H9 (cell line): Measurements from ENCODE around the gene SPRR2D. TPM values are rescaled to one million over a fixed set of nuclear protein-coding genes. Genes with fewer than 3 reads are reported as not detected.
"Not testable (repeated sequence)": the region's sequence is repeated elsewhere in the genome, so short reads cannot be mapped to it uniquely, and the experiment has no call there.

ENCODE experiments used
- DNase-seq: peaks from one replicate; pipeline ENCODE4 v3.0.0-alpha.2; 2017
- H2AFZ ChIP-seq: one replicate; pipeline ENCODE4 v1.6.1; 2013; ENCODE audit warnings: mild to moderate bottlenecking, low read length, control low read depth, moderate library complexity
- H2AK5ac ChIP-seq: 2 replicates; pipeline ENCODE4 v1.6.1; 2013; ENCODE audit warnings: low read length, control low read depth, mixed read lengths; ENCODE audit not compliant: insufficient read length
- H2BK120ac ChIP-seq: one replicate; pipeline ENCODE4 v1.6.1; 2013; ENCODE audit warnings: low read depth, mild to moderate bottlenecking, low read length, control low read depth, inconsistent platforms; ENCODE audit not compliant: poor library complexity, severe bottlenecking
- H2BK12ac ChIP-seq: 2 replicates; pipeline ENCODE4 v1.6.1; 2013; ENCODE audit warnings: low read length, control low read depth, mixed read lengths, low read depth; ENCODE audit not compliant: insufficient read length
- H2BK15ac ChIP-seq: 2 replicates; pipeline ENCODE4 v1.6.1; 2013; ENCODE audit warnings: low read depth, low read length, control low read depth
- H2BK20ac ChIP-seq: one replicate; pipeline ENCODE4 v1.6.1; 2013; ENCODE audit warnings: low read depth, mild to moderate bottlenecking, low read length, control low read depth, inconsistent platforms; ENCODE audit not compliant: poor library complexity, severe bottlenecking
- H2BK5ac ChIP-seq: 2 replicates; pipeline ENCODE4 v1.6.1; 2013; ENCODE audit warnings: low read length, control low read depth, mixed read lengths; ENCODE audit not compliant: insufficient read length
- H3K14ac ChIP-seq: 2 replicates; pipeline ENCODE4 v1.6.1; 2013; ENCODE audit warnings: low read length, control low read depth; ENCODE audit not compliant: insufficient read depth
- H3K18ac ChIP-seq: 2 replicates; pipeline ENCODE4 v1.6.1; 2013; ENCODE audit warnings: low read depth, mild to moderate bottlenecking, mixed read lengths, low read length, control low read depth; ENCODE audit not compliant: insufficient read length
- H3K23ac ChIP-seq: 2 replicates; pipeline ENCODE4 v1.6.1; 2013; ENCODE audit warnings: low read length, control low read depth, mixed read lengths, low read depth; ENCODE audit not compliant: insufficient read length
- H3K23me2 ChIP-seq: 2 replicates; pipeline ENCODE4 v1.6.1; 2013; ENCODE audit warnings: low read depth, mild to moderate bottlenecking, mixed read lengths, low read length, control low read depth; ENCODE audit not compliant: insufficient read length, poor library complexity, severe bottlenecking
- H3K27ac ChIP-seq: 2 replicates; pipeline ENCODE4 v1.5.1; 2013; ENCODE audit warnings: low read length, control low read depth, mixed read lengths, low read depth; ENCODE audit not compliant: insufficient read length
- H3K27me3 ChIP-seq: 2 replicates; pipeline ENCODE4 v1.6.1; 2013; ENCODE audit warnings: low read length, control low read depth, inconsistent platforms; ENCODE audit not compliant: insufficient read depth
- H3K4ac ChIP-seq: 2 replicates; pipeline ENCODE4 v1.6.1; 2013; ENCODE audit warnings: low read depth, mild to moderate bottlenecking, control low read depth, inconsistent platforms, low read length, moderate library complexity
- H3K4me1 ChIP-seq: 2 replicates; pipeline ENCODE4 v1.6.1; 2013; ENCODE audit warnings: low read length, control low read depth, inconsistent platforms; ENCODE audit not compliant: insufficient read depth
- H3K4me2 ChIP-seq: 2 replicates; pipeline ENCODE4 v1.6.1; 2013; ENCODE audit warnings: low read length, control low read depth, mixed read lengths; ENCODE audit not compliant: insufficient read length, insufficient read depth
- H3K56ac ChIP-seq: 2 replicates; pipeline ENCODE4 v1.6.1; 2013; ENCODE audit warnings: low read depth, mild to moderate bottlenecking, mixed read lengths, low read length, control low read depth; ENCODE audit not compliant: insufficient read length
- H3K79me1 ChIP-seq: 2 replicates; pipeline ENCODE4 v1.6.1; 2013; ENCODE audit warnings: low read depth, mild to moderate bottlenecking, moderate library complexity, low read length, control low read depth, inconsistent platforms; ENCODE audit not compliant: insufficient read depth, poor library complexity, severe bottlenecking
- H3K79me2 ChIP-seq: 2 replicates; pipeline ENCODE4 v1.6.1; 2013; ENCODE audit warnings: low read length, control low read depth, inconsistent platforms; ENCODE audit not compliant: insufficient read depth
- H3K9ac ChIP-seq: 2 replicates; pipeline ENCODE4 v1.6.1; 2013; ENCODE audit warnings: low read length, control low read depth, mixed read lengths; ENCODE audit not compliant: insufficient read length; ENCODE audit errors: extremely low read depth
- H3K9me3 ChIP-seq: one replicate; pipeline ENCODE4 v1.6.1; 2013; ENCODE audit warnings: low read depth, low read length, inconsistent platforms; ENCODE audit not compliant: control insufficient read depth
- H3T11ph ChIP-seq: one replicate; pipeline ENCODE4 v1.6.1; 2013; ENCODE audit warnings: mild to moderate bottlenecking, low read length, control low read depth, inconsistent platforms
- H4K20me1 ChIP-seq: one replicate; pipeline ENCODE4 v1.6.1; 2013; ENCODE audit not compliant: control insufficient read depth, insufficient read length, insufficient read depth
- H4K5ac ChIP-seq: 2 replicates; pipeline ENCODE4 v1.6.1; 2013; ENCODE audit warnings: low read depth, mild to moderate bottlenecking, mixed read lengths, low read length, control low read depth; ENCODE audit not compliant: insufficient read length
- H4K8ac ChIP-seq: replicated peaks from 2 replicates; pipeline ENCODE4 v1.6.1; 2013; ENCODE audit warnings: low read length, control low read depth, mixed read lengths, low read depth; ENCODE audit not compliant: insufficient read length
- H4K91ac ChIP-seq: 2 replicates; pipeline ENCODE4 v1.6.1; 2013; ENCODE audit warnings: low read depth, mild to moderate bottlenecking, moderate library complexity, mixed read lengths, low read length, control low read depth; ENCODE audit not compliant: insufficient read length
- H3K27ac Mint-ChIP-seq, 3 experiments: 2 replicates in 2 of 3; 3 replicates in 1 of 3; pipeline ENCODE4 v1.8.0; 2020 to 2021; ENCODE audit warnings: mixed read lengths in 3 of 3, mild to moderate bottlenecking in 1 of 3, moderate library complexity in 1 of 3
- H3K27me3 Mint-ChIP-seq: 2 replicates; pipeline ENCODE4 v1.8.0; 2021; ENCODE audit warnings: low read depth, mild to moderate bottlenecking, moderate library complexity, mixed read lengths
- H3K36me3 Mint-ChIP-seq, 3 experiments: 2 replicates in 2 of 3; 3 replicates in 1 of 3; pipeline ENCODE4 v1.8.0; 2020 to 2021; ENCODE audit warnings: low read depth in 3 of 3, mixed read lengths in 3 of 3; ENCODE audit not compliant: insufficient read depth in 1 of 3
- H3K4me1 Mint-ChIP-seq, 2 experiments: 2 replicates each; pipeline ENCODE4 v1.8.0; 2020; ENCODE audit warnings: mixed read lengths in 2 of 2
- H3K4me3 Mint-ChIP-seq, 2 experiments: 2 replicates in 1 of 2; 3 replicates in 1 of 2; pipeline ENCODE4 v1.8.0; 2020 to 2021; ENCODE audit warnings: mild to moderate bottlenecking in 2 of 2, mixed read lengths in 2 of 2, moderate library complexity in 1 of 2
- H3K9me3 Mint-ChIP-seq, 2 experiments: 2 replicates in 1 of 2; 3 replicates in 1 of 2; pipeline ENCODE4 v1.8.0; 2020; ENCODE audit warnings: mild to moderate bottlenecking in 2 of 2, mixed read lengths in 2 of 2, moderate library complexity in 1 of 2
- WGBS: extraction: QIAGEN DNeasy Blood & Tissue Kit; methylation state at CpG from one replicate; pipeline ENCODE4 v1.1.7; 2013; ENCODE audit warnings: missing lambda C conversion rate, low lambda C conversion rate, mixed read lengths; ENCODE audit not compliant: insufficient read length; ENCODE audit errors: extremely low coverage; 5-methylcytosine and 5-hydroxymethylcytosine counted together
- total RNA-seq: library from RNA; stranded (reverse); gene quantifications from 2 replicates; pipeline ENCODE4 v1.2.1, GENCODE V29; 2021
- TF ChIP-seq, protein P1 (sequence below): fragments of 200-600 bp; sonication (generic); conservative IDR thresholded peaks from 3 replicates; pipeline ENCODE4 v1.8.0; 2021; ENCODE audit warnings: antibody characterized with exemption, mild to moderate bottlenecking

The SPRR2D gene
- total RNA-seq, 1 experiment from 2014 or later, result not detected

DNA sequence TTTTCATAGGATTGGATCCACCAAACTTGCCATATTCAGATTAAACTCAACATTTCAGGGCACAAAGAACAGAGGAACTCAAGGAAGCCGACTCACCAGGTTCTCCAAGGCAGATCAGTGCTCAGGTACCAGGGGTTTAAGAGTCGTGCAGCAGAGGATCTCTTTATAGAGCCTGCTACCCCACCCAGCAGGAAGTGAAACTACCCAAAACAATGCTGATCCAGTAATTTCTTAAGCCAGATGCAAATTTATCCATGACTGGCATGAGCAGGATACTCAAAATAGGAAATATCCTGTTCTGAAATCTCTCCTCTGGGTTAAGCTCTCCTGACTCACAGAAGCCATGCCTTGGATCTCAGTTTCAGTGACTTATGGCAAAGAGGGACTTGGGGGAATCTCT, 16.5 kb upstream of the SPRR2D start, which contains the start of gene SPRR2A:
Gene SPRR2A, minus strand, starts transcription at position 138 of the 400 bp plus-strand sequence. CDS start 777 bp downstream, outside the sequence.
- no peak for DNase-seq
- TF ChIP-seq, protein P1, sequence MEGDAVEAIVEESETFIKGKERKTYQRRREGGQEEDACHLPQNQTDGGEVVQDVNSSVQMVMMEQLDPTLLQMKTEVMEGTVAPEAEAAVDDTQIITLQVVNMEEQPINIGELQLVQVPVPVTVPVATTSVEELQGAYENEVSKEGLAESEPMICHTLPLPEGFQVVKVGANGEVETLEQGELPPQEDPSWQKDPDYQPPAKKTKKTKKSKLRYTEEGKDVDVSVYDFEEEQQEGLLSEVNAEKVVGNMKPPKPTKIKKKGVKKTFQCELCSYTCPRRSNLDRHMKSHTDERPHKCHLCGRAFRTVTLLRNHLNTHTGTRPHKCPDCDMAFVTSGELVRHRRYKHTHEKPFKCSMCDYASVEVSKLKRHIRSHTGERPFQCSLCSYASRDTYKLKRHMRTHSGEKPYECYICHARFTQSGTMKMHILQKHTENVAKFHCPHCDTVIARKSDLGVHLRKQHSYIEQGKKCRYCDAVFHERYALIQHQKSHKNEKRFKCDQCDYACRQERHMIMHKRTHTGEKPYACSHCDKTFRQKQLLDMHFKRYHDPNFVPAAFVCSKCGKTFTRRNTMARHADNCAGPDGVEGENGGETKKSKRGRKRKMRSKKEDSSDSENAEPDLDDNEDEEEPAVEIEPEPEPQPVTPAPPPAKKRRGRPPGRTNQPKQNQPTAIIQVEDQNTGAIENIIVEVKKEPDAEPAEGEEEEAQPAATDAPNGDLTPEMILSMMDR, result no peak
- Mint-ChIP-seq H3K4me1 (peaks cover 0 to 2% of the 10 kb centered on the region in 2 experiments; a peak in 1 of 4 replicates), H3K27ac (no peak within 1 kb of the TSS), H3K9me3 (peaks cover 3 to 5% of the 10 kb centered on the region in 2 experiments; a peak in 4 of 5 replicates), H3K4me3 (no peak within 1 kb of the TSS), H3K27me3 (peaks cover 1% of the 10 kb centered on the region; the same call in 1 of the 2 replicates), H3K36me3 (no peaks in the 10 kb centered on the region)
- Histone ChIP-seq H3K14ac (no peak within 1 kb of the TSS), H3K18ac (no peak within 1 kb of the TSS), H3T11ph (no peak within 1 kb of the TSS), H4K20me1 (no peaks in the 10 kb centered on the region), H3K27ac (no peak within 1 kb of the TSS), H2BK15ac (no peak within 1 kb of the TSS), H4K8ac (no peak within 1 kb of the TSS), H3K27me3 (no peaks in the 10 kb centered on the region), H4K5ac (no peak within 1 kb of the TSS), H3K79me2 (no peaks in the 10 kb centered on the region), H2BK12ac (no peak within 1 kb of the TSS), H3K79me1 (no peaks in the 10 kb centered on the region), H3K4ac (no peak within 1 kb of the TSS), H2BK20ac (no peak within 1 kb of the TSS), H3K23ac (no peak within 1 kb of the TSS), H2AFZ (no peak within 1 kb of the TSS), H3K56ac (no peak within 1 kb of the TSS), H3K23me2 (no peaks in the 10 kb centered on the region), H3K4me2 (no peak within 1 kb of the TSS), H3K9me3 (no peaks in the 10 kb centered on the region), H4K91ac (no peak within 1 kb of the TSS), H2BK5ac (no peak within 1 kb of the TSS), H3K9ac (no peak within 1 kb of the TSS), H2AK5ac (no peak within 1 kb of the TSS), H2BK120ac (no peak within 1 kb of the TSS), H3K4me1 (no peaks in the 10 kb centered on the region)
- WGBS, result no CpG with 5 or more reads among the region's 2 CpGs

DNA sequence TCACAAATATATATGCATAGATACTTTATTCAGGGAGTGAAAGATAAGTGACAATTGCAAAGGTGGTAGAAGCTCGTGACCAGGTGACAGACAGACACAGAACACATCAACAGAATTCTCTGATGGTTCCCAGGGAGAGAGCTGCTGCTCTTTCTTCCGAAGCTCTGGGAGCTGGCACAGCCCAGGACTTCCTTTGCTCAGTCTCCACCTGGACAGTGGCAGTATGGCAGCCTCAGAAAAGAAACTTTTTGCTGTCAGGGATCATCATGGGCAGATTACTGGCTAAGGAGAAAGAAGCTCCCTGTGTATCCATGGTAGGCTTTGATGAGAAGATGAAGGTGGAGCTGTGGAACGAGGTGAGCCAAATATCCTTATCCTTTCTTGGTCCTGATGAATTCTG, 15.2 kb upstream of the SPRR2D start:
- not testable (repeated sequence) for H3K18ac ChIP-seq, H3K4ac ChIP-seq, H3K56ac ChIP-seq, H3K23me2 ChIP-seq, H3K9ac ChIP-seq, H2BK120ac ChIP-seq, H3K36me3 Mint-ChIP-seq, H3K4me3 Mint-ChIP-seq, H2BK20ac ChIP-seq, H2BK12ac ChIP-seq, H3K27ac Mint-ChIP-seq, H2BK15ac ChIP-seq, H2AFZ ChIP-seq, H4K8ac ChIP-seq, H3K27me3 ChIP-seq, H4K5ac ChIP-seq, H3K4me1 ChIP-seq, H3K27me3 Mint-ChIP-seq, H3K9me3 Mint-ChIP-seq, H3K27ac ChIP-seq, H3K79me2 ChIP-seq, H3K14ac ChIP-seq, H3K4me1 Mint-ChIP-seq, H2BK5ac ChIP-seq, H4K20me1 ChIP-seq, H3T11ph ChIP-seq, DNase-seq, H3K9me3 ChIP-seq, H4K91ac ChIP-seq, H3K23ac ChIP-seq, H2AK5ac ChIP-seq, H3K79me1 ChIP-seq, H3K4me2 ChIP-seq
- no CpG with 5 or more reads among the region's 3 CpGs for WGBS
